ENCODE data around the gene ZNF79.

The ZNF79 gene

GRCh38 chr9:127423934-127424675 lies at the start of gene ZNF79:
TSS of gene ZNF79 (plus strand) at chr9:127424382. CDS start at chr9:127424788, 406 bp downstream.
- DNase-seq: peak; percentile 86

- no peak for DNase-seq
These were observed 43.7 kb upstream of the ZNF79 start for GRCh38 chr9:127380479-127380878.

- DNase-seq: no peak
These were observed 41.6 kb upstream of the ZNF79 start for GRCh38 chr9:127382541-127382940.

DNA sequence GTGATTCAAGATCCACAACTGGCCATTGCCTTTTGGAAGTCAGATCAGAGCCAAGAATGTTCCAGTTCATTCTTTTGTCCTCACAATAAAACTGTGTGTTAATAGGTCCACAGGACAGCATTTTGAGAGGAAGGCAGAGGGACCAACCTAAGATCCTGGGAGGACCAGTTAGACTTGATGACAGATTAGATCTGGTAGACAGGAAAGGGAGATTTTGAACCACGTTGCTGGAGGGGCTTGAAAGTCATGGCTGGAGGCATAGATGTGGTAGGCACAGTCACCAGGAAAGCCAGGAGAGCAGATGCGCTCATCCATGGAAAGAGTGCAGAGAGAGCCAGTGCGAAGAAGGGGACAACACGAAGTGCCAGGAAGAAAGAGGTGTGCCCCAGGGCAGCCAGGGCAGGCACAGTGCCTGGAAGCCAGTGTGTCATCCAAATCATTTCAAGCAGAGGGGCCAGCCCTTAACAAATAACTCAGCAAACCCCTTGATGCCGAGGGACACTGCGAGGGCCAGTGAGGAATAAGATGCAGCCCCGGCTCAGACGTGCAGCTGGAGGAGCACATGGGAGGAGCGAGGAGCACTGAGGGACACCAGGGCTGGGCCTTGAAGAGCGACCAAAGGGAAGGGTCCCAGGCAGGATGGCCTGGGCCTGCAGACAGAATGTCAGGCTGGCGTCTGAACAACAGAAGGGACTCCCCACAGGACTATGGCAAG lies 40.0 kb upstream of the ZNF79 start:
- DNase-seq: no peak

GRCh38 chr9:127384901-127385300 lies 39.3 kb upstream of the ZNF79 start:
- no peak for DNase-seq

DNA sequence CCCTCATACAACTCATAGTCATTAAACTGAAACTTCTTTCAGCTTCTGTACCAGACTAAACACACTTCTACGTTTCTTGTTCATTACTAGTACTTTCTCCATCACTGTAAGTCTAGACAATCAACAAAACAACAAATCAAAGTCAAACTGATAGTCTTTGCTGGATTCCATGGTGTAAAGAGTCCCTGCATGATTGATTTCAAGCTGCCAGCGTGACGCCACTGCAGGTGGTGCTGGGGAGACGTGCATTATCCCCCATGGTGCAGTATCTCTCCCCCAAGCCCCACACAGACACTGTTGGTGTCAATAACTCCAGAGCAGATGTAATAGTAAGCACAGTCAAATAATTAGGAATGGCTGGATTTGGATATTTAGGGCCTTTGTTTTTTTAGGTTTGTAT lies 37.9 kb upstream of the ZNF79 start:
- DNase-seq: no peak

- no peak for DNase-seq
These were observed 37.2 kb upstream of the ZNF79 start for GRCh38 chr9:127386981-127387380.

- DNase-seq: peak; percentile 98
These were observed 35.9 kb upstream of the ZNF79 start for GRCh38 chr9:127388037-127388855.

- no peak for DNase-seq
These were observed 35.3 kb upstream of the ZNF79 start for GRCh38 chr9:127388856-127389238.

DNA sequence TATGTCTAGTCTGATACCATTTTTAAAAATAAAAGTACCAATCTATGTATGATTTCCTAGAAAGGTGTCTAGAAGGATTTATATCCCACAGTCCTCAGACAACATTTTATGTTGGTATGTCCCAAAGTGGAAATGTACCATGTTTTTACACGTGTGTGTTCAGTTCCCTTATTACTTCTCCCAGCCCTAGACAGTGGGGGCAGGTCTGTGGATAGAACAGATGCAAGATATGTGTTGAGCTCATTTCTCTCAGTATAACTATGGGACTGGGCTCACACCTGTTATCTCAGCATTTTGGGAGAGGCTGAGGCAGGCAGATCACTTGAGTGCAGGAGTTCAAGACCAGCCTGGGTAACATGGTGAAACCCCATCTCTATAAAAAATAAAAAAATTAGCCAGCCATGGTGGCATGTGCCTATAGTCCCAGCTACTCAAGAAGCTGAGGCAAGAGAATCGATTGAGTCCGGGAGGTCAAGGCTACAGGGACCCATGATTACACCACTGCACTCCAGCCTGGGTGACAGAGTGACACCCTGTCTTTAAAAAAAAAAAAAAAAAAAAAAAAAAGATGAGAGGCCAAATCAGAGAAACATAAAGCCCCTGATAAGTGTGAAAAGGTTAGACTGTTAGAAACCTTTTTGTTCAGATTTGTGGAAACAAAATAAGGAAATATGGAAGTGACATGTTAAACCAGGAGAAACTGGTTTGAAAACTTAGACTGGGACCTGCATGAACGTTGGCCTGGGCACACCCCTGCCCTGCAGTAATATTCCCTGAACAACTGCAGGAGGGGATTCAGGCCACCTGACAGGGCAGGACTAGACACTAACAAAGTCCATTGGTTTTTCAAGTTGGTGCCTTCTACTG lies 34.6 kb upstream of the ZNF79 start:
- DNase-seq: no peak

DNA sequence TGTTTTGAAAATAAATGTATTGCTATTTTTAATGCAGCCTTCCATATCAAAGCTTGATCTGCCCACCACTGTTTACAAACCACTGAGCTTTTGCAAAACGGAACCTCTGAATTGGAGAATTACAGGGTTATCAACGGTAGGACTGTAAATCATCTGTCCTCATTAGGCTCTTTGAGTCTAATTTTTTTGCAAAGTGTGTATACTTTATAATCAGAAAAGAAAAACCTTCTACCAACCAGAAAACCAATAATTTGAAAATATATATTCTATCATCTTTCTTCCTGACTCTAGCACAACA lies 34.0 kb upstream of the ZNF79 start:
- no peak for DNase-seq

- DNase-seq: no peak
These were observed 33.6 kb upstream of the ZNF79 start for GRCh38 chr9:127390563-127390962.

GRCh38 chr9:127392166-127392565 lies 32.0 kb upstream of the ZNF79 start:
- no peak for DNase-seq

DNA sequence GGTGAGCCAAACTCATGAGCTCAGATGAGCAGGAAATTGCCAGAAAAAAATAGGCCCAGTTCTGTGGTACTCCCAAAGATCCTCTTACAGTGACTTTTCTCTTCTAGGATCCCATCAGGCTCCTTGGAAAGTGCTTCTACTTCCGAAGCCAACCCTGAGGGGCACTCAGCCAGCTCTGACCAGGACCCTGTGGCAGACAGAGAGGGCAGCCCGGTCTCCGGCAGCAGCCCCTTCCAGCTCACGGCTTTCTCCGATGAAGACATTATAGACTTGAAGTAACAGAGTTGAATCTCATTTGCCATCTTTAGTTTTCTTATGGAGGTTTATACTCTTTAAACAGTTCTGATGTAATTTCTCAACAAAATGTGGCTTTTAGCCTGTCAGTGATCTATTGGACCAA lies 31.2 kb upstream of the ZNF79 start:
- DNase-seq: no peak

GRCh38 chr9:127393645-127394044 lies 30.5 kb upstream of the ZNF79 start:
- peak; percentile 23 for DNase-seq

- DNase-seq: no peak
These were observed 28.5 kb upstream of the ZNF79 start for GRCh38 chr9:127395497-127396252.

DNA sequence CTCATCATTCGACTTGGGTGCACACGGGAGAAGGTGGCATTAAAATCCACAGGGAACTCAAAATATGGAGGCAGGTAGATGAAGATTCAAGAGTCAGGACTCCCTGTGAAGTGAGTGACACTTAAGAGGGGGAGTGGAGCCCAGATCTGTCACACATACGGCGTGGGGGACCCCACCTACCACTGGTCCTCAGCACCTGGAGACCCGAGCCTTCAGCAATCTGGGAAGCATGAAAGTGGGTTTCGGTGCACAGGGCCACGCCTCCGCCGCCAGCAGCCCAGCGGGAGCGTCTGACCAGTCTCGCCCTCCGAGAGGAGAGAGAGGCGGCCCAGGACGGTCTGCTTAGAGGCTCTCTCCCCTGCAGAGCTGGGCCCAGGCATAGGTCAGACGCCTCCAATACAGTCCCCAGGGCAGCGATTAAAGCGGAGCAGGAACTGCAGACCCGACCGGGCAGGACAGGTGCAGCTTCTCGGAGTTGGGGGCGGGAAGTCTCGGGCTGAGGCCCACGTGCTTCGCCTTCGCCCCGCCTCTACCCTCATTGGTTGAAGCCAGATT lies 27.9 kb upstream of the ZNF79 start:
- DNase-seq: no peak

GRCh38 chr9:127396808-127397645 lies 27.2 kb upstream of the ZNF79 start, which contains the start of gene SLC2A8:
TSS of gene SLC2A8 (plus strand) at chr9:127397169. CDS start at chr9:127397231, 62 bp downstream.
- peak; percentile 98 for DNase-seq

DNA sequence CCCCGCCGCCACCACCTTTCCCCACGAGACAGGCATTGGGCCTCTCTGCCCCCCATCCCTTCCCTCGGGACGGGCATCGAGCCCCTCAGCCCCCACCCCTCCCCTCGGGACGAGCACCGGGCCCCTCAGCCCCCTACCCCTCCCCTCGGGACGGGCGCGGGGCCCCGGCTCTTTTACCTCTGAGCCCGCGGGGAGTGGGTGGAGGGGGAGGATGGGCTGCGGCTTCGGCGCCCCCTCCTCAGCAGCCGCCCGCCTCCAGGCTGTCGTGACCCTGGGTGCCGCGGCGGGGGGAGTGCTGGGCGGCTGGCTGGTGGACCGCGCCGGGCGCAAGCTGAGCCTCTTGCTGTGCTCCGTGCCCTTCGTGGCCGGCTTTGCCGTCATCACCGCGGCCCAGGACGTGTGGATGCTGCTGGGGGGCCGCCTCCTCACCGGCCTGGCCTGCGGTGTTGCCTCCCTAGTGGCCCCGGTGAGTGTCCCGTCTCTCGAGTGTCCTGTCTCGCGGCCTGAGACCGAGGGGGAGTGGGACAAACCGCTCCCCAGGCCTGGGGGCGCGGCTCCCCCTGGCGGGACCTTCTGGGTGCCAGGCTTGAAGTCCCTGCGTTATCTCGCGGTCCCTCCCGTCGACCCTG lies 26.4 kb upstream of the ZNF79 start:
- DNase-seq: peak; percentile 28

DNA sequence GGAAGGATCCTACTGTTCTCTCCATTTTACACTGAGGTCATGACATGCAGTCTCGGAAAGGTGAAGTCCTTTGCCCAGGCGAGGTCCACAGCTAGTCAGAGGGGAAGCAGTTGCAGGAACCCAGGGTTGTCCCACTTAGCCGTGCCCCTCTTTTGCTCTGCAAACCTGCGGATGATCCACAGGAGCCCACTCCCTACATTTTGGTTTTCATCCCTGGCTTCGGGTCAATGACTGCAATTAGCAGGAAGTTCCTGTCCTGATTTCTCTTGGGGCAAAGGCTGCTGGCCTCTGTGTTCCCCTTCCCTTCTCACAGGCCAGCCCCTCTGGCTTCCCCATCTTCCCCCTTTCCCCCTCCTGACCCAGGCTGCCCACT lies 25.9 kb upstream of the ZNF79 start:
- no peak for DNase-seq
